HepG2 (cell line): ENCODE data around the gene APOC4. TPM values are rescaled to one million over a fixed set of nuclear protein-coding genes. Genes with fewer than 3 reads are reported as not detected.

Source experiments
- CCAR2 ChIP-seq: fragments of 200-400 bp; formaldehyde crosslinking; optimal IDR thresholded peaks from 2 replicates; pipeline ENCODE3; 2018; ENCODE audit warnings: low read depth, mild to moderate bottlenecking, low read length, moderate library complexity
- EP300 ChIP-seq, 3 experiments: sonication (generic) in 1 of 3; formaldehyde crosslinking in 1 of 3; IDR thresholded peaks; 2 replicates each; pipeline versions ENCODE4 v1.5.1 to v1.6.1; 2011 to 2020; ENCODE audit warnings: low read depth in 2 of 3, low read length in 2 of 3, borderline replicate concordance in 1 of 3, improper control_type of control experiment in 1 of 3, mild to moderate bottlenecking in 1 of 3, missing genetic modification reagents in 1 of 3, moderate library complexity in 1 of 3
- FUBP1 ChIP-seq: sonication (generic); formaldehyde crosslinking; IDR thresholded peaks from 2 replicates; pipeline ENCODE4 v1.5.1; 2020; ENCODE audit warnings: missing genetic modification reagents, mild to moderate bottlenecking, borderline replicate concordance
- GATA4 ChIP-seq: sonication (generic); IDR thresholded peaks from 2 replicates; pipeline ENCODE4 v1.6.1; 2016; ENCODE audit warnings: antibody characterized with exemption, low read depth, borderline replicate concordance
- HMG20B ChIP-seq: conservative IDR thresholded peaks from 2 replicates; pipeline ENCODE4 v1.6.1; 2016; ENCODE audit warnings: missing genetic modification reagents, missing compliant biosample characterization
- KLF12 ChIP-seq: sonication (generic); formaldehyde crosslinking; IDR thresholded peaks from 2 replicates; pipeline ENCODE4 v1.4.0; 2020; ENCODE audit warnings: missing genetic modification reagents, borderline replicate concordance
- SNAI1 ChIP-seq: sonication (generic); formaldehyde crosslinking; IDR thresholded peaks from 2 replicates; pipeline ENCODE4 v1.5.0; 2020; ENCODE audit warnings: mild to moderate bottlenecking, missing genetic modification reagents, borderline replicate concordance
- TRIM22 ChIP-seq: fragments of 450-650 bp; IDR thresholded peaks from 2 replicates; pipeline ENCODE4 v1.6.1; 2017
- ZBTB42 ChIP-seq: sonication (generic); formaldehyde crosslinking; IDR thresholded peaks from 2 replicates; pipeline ENCODE4 v1.5.0; 2020; ENCODE audit warnings: mild to moderate bottlenecking, missing genetic modification reagents
- ZNF292 ChIP-seq: sonication (generic); formaldehyde crosslinking; IDR thresholded peaks from 2 replicates; pipeline ENCODE4 v1.8.1; 2022; ENCODE audit warnings: mild to moderate bottlenecking, low read depth, missing genetic modification reagents, borderline replicate concordance
- ZNF619 ChIP-seq: sonication (generic); formaldehyde crosslinking; IDR thresholded peaks from 2 replicates; pipeline ENCODE4 v1.4.0; 2020; ENCODE audit warnings: mild to moderate bottlenecking, missing genetic modification reagents
- ZNF646 ChIP-seq: sonication (generic); formaldehyde crosslinking; IDR thresholded peaks from 2 replicates; pipeline ENCODE4 v1.9.0; 2021; ENCODE audit warnings: mild to moderate bottlenecking, missing genetic modification reagents
- polyA plus RNA-seq, 8 experiments: library from polyadenylated mRNA; depleted of rRNA in 3 of 8; stranded (reverse) in 7 of 8; unstranded in 1 of 8; fragments of >200 nt; fragmentation: Illumina TruSeq in 4 of 8; extraction: Trizol in 4 of 8; gene quantifications; 2 replicates each; pipeline versions ENCODE4 v1.2.1 to v1.2.3, GENCODE V29; 2011 to 2016; ENCODE audit warnings: low read depth in 4 of 8, missing spikeins in 1 of 8, mixed read lengths in 1 of 8; ENCODE audit not compliant: insufficient read depth in 1 of 8
- total RNA-seq, 5 experiments: library from RNA; depleted of rRNA; stranded (reverse); fragments of >200 nt; fragmentation: Illumina TruSeq; extraction: Trizol; gene quantifications; 2 replicates each; pipeline ENCODE4 v1.2.3, GENCODE V29; 2016; ENCODE audit warnings: low read depth in 1 of 5
- TF ChIP-seq, protein P1 (sequence below): sonication (generic); formaldehyde crosslinking; IDR thresholded peaks from 2 replicates; pipeline ENCODE4 v1.5.1; 2020; ENCODE audit warnings: mild to moderate bottlenecking, missing genetic modification reagents, moderate library complexity

The APOC4 gene
- total and polyA plus RNA-seq, 2 of the 13 experiments (the other 11 are each of a cell fraction or from before 2014, with no cell fraction given), result 0.46 TPM; not detected in 1

GRCh38 chr19:44954649-44955504 lies 12.8 kb downstream of the APOC4 start, which contains the start of gene CLPTM1 (continued):
- TF ChIP-seq ZNF619 (CRISPR knock-in tag), result no peak
- no peak for TF ChIP-seq FUBP1 (CRISPR knock-in tag)
- peak; percentile 92; the same call in 1 of the 2 replicates for TF ChIP-seq SNAI1
- TF ChIP-seq CCAR2, result no peak
- TF ChIP-seq EP300 (IDR thresholded peaks at IDR 0.05; ENCODE audit: low read depth in 2 of 2, low read length in 2 of 2), result peak in 1 of 2 experiments; percentile 5; a peak in 1 of 4 replicates
- no peak for TF ChIP-seq EP300 (CRISPR knock-in tag; IDR thresholded peaks at IDR 0.05; ENCODE audit: borderline replicate concordance)
- no peak for TF ChIP-seq HMG20B (CRISPR knock-in tag)
- TF ChIP-seq KLF12, result peak; percentile 99
- no peak for TF ChIP-seq ZNF646 (CRISPR knock-in tag)
- TF ChIP-seq, protein P1, sequence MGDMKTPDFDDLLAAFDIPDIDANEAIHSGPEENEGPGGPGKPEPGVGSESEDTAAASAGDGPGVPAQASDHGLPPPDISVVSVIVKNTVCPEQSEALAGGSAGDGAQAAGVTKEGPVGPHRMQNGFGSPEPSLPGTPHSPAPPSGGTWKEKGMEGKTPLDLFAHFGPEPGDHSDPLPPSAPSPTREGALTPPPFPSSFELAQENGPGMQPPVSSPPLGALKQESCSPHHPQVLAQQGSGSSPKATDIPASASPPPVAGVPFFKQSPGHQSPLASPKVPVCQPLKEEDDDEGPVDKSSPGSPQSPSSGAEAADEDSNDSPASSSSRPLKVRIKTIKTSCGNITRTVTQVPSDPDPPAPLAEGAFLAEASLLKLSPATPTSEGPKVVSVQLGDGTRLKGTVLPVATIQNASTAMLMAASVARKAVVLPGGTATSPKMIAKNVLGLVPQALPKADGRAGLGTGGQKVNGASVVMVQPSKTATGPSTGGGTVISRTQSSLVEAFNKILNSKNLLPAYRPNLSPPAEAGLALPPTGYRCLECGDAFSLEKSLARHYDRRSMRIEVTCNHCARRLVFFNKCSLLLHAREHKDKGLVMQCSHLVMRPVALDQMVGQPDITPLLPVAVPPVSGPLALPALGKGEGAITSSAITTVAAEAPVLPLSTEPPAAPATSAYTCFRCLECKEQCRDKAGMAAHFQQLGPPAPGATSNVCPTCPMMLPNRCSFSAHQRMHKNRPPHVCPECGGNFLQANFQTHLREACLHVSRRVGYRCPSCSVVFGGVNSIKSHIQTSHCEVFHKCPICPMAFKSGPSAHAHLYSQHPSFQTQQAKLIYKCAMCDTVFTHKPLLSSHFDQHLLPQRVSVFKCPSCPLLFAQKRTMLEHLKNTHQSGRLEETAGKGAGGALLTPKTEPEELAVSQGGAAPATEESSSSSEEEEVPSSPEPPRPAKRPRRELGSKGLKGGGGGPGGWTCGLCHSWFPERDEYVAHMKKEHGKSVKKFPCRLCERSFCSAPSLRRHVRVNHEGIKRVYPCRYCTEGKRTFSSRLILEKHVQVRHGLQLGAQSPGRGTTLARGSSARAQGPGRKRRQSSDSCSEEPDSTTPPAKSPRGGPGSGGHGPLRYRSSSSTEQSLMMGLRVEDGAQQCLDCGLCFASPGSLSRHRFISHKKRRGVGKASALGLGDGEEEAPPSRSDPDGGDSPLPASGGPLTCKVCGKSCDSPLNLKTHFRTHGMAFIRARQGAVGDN (CRISPR knock-in tag), result peak; percentile 76
- no peak for TF ChIP-seq GATA4
- no peak for TF ChIP-seq ZBTB42
- TF ChIP-seq TRIM22, result no peak
- no peak for TF ChIP-seq ZNF292
